ENCODE data around the gene PYCARD.

GRCh38 chr16:31185339-31185738 is 17.2 kb downstream of the PYCARD start:
- TF ChIP-seq, protein P1, sequence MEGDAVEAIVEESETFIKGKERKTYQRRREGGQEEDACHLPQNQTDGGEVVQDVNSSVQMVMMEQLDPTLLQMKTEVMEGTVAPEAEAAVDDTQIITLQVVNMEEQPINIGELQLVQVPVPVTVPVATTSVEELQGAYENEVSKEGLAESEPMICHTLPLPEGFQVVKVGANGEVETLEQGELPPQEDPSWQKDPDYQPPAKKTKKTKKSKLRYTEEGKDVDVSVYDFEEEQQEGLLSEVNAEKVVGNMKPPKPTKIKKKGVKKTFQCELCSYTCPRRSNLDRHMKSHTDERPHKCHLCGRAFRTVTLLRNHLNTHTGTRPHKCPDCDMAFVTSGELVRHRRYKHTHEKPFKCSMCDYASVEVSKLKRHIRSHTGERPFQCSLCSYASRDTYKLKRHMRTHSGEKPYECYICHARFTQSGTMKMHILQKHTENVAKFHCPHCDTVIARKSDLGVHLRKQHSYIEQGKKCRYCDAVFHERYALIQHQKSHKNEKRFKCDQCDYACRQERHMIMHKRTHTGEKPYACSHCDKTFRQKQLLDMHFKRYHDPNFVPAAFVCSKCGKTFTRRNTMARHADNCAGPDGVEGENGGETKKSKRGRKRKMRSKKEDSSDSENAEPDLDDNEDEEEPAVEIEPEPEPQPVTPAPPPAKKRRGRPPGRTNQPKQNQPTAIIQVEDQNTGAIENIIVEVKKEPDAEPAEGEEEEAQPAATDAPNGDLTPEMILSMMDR (IDR thresholded peaks at IDR 0.05; ENCODE audit: low read depth, low read length): no peak
- TF ChIP-seq POLR2A (IDR thresholded peaks at IDR 0.05; ENCODE audit: extremely low read depth, insufficient read length) (no peak), MYC (IDR thresholded peaks at IDR 0.05; ENCODE audit: low read depth, low read length) (no peak)
- TF ChIP-seq, protein P2, sequence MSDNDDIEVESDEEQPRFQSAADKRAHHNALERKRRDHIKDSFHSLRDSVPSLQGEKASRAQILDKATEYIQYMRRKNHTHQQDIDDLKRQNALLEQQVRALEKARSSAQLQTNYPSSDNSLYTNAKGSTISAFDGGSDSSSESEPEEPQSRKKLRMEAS (IDR thresholded peaks at IDR 0.05; ENCODE audit: low read depth, low read length): no peak
